T-helper 9 cell (primary cell): ENCODE data around the gene C3orf52.

Experiments used
- DNase-seq: peaks from one replicate; pipeline ENCODE4 v3.0.0-alpha.2; 2020

C3orf52 gene

DNA sequence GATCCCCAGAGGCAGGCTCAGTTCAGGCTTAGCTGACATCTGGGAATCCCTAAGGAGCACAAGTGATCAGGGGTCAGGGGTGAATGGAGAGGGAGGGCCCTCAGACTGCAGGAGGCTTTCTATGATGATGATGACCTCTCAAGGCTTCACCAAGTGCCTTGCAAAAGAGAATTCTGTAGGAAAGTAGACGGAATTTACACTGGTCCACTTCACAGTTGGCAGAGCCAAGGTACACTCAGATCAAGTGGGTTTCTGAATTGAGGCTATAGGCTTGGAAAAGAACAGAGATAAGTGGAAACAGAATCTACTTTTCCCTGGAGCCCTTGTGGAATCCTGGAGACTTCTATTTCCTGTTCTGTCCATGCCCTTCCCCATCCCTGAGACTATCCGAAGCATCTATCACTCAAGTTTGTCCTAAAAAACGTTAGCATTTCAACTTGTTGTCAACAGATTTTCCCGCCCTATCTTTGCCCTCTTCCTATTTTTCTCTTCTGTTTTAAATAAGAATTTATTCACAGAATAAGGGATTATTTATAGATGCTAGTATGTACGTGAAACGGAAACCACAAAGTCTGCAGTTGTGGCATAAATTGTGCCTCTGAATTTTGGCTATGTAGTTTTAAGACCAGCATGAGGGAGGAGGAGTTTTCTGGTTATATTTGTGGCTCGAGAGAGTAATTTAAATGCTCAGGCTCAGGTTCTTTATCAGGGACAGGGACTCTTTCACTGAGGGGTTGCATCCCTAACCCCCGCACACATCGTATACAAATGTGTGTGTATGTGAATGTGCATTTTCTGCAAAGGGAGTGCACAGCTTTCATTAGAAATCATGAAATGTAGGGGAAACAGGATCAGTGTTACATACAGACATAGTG is 34.0 kb downstream of the C3orf52 start:
- DNase-seq = no peak

DNA sequence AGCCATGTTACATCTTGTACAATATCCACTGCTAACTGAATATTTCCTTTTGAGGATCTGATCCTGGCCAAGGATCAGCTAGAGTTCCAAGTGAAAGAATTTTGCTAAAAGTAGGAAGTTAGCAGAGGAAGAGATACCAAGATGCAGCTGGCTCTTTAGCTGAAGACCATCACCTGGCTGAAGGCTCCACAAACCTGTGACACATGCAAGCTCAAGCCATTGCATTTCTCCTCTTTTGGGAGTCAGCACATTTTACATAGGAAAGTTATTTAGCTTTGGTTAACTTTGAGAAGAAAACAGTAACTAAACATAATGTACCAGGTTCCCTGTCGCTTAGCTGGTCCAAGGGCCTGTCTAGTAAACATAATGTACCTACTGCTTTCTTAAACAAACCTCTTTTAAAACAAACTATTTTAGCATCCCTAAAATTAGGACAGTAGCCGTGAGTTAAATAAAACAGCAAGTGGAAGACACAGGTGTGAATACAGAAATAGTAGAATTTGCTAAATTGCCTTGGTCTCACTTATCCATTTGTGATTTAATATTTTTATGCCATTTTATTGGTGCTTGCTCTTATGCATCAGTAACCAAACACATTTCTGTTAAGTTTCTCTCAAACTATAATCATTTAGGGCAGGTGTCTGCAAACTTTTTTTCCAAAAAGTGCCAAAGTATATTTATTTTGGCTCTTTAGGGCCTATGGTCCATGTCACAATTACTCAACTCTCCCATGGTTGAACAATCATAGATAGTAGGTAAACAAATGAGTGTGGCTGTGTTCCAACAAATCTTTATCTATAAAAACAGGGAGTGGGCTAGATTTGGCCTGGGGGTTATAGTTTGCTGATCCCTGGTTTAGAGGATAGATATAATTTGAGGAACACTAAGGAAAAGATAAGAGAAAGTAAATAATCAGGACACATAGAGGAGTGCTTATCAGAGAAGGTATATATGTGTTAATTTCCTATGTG is 35.7 kb downstream of the C3orf52 start:
- DNase-seq = no peak

DNA sequence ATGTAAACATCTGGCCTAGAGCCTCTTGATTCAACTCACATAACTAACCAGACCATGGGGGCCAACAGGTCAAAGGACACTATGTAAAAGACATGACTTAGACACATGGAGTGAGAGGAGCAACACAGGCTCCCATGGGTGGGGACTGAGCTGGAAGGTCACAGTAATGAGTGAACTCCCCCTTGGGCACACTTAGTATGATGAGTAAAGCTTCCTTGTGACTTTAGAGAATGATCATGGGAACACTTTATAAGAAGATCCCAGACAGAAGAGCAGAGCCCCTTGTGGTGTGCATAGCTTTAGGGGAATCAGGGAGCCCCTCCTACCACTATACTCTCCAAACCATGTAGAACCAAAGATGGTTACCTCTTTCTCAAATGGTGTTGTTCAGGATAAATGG is 36.7 kb downstream of the C3orf52 start:
- DNase-seq = no peak

DNA sequence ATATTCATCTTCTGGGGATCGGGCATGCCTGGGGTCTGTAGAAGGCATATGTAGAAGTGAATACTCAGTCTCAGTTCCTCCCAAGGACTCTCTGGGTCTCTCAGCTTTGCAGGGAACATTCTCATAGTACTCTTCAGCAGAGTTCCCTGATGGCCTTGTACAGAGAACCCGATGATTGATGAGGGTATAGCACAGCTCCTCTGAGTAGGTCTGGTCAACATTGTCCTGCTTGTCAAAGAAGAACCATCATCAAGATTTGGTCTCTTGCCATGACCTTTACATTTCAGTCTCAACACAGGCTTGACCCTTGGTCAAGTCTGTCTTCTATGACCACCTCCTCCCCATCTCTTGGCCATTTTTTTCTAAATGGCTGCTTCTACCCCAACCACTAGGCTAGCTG is 37.4 kb downstream of the C3orf52 start:
- no peak for DNase-seq

DNA sequence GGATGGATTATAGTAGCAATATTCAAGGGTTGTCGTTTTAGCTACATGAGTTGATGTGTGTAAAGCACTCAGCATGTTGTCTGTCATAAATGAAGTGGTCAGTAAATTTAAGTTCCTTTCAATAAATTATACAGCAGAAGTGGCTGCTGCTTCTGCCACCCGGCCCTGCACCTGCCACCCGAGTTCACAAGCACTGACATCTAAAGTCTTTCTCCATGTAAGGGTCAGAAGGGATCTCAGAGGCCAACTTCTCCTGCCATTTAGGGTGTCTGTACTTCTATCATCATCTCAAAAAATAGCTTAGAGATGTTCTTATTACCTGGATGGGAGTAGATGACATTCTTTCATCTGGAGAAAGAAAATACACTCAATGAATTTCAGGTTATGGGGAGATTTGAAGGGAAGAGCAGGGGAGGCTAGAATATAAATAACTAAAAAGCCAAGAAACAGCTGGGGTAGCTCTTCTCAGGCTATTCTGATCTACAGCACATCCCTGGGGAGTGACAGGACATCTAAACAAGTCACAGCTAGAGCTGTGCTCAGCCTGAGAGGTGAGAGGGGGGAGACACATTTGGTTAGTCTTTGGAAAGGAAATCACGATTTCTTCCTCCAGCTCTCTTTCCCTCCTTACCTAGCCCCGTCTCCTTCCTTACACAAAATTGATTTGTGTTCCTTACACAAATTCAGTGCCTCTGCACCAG is 38.9 kb downstream of the C3orf52 start:
- no peak for DNase-seq

DNA sequence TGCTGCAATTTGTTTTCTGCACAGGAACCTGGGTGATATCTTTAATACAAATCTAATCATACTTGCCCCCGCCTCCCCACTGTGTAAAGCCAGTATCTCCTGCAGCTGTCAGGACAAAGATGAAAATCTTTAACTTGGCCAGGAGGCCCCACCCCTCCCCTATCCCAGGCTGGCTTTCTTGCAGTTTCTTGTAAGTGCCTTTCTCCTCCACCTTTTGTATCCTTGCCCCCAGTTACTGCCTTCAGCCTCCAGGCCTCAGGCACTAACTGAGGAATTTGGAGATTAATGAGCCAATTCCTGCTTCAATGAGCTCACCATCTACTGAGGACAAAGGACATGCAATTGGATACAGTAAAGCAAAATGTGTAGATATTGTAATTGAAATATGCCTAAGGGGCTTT is 40.3 kb downstream of the C3orf52 start:
- DNase-seq = no peak

DNA sequence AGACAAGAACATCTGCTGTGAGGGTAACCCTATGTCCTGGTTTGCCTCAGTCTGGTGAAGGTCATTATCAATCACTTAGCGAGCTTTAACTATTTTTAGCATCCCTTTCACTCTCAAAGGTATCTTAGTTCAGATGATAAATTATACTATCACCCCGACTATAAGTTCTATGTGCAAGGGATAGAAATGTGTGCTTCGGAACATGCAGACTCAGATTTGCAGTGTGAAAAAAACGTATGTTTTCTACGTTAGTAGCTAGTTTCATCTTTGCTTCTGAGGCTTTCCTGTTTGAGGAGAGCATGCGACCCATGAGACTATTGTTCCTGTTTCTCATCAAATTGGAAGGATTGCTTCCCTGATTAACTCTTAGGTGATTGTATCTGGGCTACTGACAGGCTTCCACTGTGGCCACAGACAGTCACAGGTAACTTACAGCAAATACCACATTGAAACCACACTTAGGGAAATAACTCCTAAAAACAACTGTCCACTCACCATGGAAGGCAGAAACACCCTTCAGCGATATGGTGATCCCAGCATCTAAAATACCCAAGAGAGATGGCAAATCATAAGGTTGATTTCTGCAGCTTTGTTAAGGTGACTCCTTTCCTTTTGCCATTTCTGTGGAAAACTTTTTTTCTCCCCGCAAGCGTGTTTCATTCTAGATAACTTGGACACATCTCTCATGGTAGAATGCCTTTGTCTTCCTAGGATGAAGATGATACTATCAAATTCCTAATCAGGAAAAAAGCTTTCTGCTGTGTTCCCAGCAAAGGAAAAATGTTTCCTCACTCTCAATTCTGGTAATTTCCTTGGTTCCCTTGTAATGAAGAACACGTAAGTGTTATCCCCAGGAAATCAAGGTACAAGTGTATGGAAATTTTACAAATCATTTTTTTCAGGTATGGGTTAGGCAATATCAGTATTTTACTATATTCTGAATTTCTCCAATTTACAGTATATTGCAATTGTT is 41.6 kb downstream of the C3orf52 start:
- no peak for DNase-seq

DNA sequence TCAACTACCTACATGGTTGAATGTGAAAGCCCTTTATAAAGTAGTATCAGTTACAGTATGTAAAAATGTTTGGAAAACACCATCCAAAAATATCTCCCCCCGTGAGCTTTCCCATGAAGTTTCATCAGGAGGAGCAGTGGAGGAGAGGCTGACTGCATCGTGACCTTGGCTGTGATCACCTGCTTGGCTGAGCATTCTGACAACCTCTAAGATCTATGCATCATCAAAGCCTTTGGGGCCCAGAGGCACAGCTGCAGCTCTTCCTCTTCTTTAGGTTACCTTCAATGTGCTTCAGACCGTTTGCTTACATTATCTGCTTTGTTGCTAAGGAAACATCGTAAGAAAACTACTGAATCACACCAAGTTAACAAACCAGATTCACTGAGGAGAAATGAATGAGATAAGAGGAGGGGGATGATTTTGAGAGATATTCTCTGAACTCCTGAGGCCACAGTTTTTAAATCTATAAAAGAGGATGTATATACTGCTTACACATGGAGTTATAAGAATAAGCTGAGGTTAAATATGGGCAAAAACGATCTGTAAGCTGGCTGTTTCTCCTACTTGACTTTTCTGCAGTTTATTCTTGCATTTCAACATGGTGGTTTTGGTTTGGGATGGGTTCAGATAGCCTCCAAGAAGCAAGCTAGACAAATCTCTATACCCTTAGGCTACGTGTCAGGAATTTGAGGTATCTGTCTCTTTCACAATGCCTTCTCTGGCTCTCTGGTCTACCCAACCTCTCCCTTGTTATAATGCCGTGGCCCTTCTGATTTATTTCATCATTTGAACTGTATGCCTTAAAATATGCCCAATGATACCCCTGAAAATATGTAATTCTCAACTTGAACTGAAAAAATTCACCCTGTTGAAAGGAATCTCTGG is 42.9 kb downstream of the C3orf52 start:
- peak; percentile 27 for DNase-seq

DNA sequence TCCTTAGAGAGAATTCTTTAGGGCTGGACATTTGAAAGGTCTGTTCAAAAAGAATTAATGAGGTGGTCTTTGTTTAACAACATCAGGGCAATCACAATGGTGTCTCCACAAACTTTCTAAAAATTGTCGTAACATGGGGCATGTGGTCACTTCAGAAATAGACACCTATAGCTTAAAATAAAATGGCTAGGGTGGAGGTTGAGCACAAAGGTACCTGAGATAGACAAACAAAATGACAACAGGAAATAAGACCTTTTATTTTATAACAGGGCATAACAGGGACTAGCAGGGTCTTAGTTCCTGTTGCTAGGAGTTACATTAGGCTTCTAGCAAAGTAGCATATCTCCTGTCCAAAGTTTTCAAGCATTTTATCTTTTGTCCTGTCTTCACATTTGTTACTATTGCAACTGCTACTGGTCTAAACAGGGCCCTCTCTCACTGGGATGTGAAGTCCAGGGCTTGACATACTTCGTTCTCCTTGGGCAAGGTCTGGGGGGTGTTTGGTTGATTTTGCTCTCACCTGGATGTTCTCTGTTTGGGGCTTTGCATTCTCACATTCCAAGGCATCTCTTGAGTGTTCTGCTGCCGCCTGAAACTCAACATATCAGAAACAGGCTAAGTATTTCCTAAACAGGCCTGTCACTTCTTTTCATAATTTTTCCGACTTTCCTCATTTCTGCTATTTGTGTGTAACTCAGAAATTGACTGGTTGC is 43.9 kb downstream of the C3orf52 start:
- DNase-seq = no peak

DNA sequence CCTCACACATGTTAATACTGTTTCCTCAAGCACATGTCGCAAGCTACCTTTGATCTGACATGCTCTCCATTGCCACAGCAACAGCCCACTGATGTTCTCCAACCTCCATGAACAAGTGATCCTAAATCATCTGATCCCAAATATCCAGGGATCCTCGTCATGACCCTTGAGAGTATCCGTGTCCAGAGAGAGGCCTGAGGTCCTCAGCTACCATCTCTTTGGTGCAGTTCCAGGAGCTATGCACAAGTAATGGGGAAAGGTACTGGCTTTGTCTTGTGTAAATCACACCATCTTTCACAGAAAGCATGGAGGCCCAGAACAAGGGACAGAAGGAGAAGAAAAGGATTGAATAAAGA is 44.4 kb downstream of the C3orf52 start:
- no peak for DNase-seq

DNA sequence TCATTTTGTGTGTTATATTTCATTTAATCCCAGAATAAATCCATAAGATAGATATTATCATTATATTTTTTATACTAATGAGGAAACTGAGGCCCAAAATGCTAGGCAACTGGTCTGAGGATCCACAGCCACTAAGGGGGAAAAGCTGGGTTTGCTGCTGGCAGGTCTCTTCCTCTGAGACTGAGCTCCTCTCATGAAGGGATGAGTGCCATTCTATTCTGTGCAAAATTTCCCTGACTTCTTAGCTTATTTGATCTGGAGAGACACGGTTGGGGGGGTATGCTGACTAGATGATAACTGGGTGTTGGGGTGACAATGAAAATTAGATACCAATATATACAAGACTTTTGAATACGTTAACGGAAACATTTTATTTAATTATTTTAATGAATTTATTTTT is 44.9 kb downstream of the C3orf52 start:
- DNase-seq = no peak

DNA sequence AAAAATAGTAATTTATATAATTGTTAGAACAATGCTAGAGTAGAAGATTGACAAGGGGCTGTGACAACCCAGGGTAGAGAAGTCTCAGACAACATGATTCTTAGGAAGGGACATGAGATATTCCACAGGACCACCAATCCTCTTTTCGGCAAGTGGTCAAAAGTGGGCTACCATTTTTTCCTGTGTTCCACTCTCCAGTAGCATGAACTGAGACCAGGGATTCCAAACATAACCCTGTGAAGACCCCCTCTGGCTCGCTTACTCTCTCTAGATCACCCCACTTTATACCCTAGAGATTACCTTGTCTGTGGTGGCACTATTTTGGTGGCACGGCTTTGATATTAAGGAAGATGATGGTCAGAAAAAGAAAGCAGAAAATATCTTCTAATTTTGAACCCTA is 45.9 kb downstream of the C3orf52 start:
- no peak for DNase-seq

DNA sequence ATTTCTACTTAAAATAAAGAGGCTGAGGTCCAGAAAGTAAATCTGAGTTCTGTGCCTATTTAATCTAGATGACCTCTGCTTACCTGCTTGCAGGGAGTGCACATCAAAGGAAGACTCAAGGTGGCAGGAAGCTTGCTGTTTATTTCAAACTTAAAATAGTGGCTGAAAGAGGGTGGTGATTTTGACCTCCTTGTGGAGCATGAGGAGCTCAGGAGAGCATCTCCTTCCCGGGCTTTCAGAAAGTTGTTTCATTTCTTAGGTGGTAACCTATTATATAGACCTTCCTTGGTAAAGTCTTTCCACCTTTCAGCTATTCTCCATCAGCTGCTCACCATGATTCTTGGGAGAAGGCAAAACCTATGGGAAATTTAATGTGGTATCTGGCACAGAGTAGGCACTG is 46.4 kb downstream of the C3orf52 start:
- no peak for DNase-seq

DNA sequence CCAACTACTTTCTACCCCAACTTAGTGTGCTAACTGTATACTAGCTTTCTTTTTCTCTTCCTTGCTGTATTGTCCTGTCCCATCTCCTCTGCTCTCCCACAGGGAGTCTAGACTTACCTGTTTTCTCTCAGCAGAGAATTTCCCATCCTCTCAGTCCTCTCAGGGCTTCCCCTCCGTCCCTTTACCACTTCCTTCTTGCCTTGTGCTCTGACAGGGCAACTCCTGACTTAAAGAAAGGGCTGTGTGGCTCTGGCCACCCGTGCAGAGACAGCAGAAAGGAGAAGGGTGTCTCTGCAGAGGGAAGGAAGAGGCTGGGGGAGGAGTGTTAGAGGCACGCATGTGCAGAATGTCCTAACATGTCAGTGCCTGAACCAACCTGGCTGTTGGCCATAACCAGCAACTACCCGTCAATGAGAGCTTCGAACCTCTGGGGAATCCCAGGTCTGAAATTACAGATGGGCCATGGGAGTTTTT is 46.8 kb downstream of the C3orf52 start, which contains the start of gene GCSAM:
TSS of gene GCSAM (minus strand) at position 274 of the 474 bp plus-strand sequence. CDS start at position 146, 128 bp downstream.
- DNase-seq = peak; percentile 35

DNA sequence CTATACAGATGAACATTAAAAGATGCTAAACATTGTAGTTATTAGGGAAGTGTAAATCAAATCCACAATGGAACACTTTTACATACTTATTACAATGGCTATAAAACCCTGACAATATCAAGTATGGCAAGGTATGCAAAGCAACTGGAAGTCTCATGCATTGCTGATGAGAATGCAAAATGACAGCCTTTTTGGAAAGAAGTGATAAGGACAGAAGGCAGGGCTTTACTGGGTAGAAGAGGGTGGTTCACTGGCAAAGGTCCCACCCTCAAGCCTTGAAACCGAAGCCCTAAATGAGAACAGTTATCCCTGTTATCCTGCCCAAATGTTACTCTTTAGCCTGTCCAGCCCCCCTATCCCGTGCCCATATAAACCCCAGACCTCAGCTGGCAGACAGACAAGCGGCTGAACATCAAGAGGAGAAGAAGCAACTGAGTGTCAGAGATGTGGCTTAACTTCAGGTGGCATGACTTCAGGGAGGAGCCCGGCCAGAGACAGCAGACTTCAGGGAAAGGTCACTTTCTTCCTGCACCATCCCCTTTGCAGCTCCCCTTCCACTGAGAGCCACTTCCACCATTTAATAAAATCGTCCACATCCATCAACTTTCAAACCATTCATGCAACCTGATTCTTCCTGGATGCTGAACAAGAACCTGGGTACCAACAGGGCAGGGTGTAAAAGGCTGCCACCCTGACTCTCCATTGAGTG is 47.6 kb downstream of the C3orf52 start:
- no peak for DNase-seq

DNA sequence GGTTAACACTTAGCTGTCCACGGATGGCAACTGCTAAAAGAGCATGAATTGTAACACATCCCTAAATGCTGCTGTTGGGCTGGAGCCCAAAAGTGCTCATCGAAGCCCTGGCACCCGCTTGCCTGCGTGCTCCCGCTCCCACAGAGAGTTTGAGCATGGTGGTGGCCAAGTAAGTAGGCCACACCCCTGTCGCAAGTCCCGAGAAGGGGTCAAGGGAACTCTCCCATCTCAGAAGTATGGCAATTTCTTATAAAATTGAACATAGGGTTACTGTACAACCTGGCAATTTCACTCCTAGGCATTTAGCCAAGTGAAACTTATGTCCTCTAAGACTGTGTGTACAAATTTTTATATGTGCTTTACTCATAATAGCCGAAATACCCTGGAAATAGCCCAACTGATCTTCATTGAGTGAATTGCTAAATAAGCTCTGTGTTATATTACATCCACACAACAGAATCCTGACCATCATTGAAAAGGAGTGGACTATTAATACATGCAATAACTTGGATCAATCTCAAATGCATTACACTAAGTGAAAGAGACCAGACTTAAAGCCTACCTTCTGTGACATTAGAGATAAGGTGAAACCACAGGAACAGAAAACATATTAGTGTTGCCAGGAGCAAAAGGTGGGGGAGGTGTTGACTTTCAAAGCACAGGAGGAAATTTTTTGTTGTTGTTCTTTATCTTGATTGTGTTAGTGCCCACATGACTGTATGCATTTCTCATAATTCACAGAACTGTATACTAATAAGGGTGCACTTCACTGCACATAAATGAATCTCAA is 48.3 kb downstream of the C3orf52 start:
- DNase-seq = no peak

DNA sequence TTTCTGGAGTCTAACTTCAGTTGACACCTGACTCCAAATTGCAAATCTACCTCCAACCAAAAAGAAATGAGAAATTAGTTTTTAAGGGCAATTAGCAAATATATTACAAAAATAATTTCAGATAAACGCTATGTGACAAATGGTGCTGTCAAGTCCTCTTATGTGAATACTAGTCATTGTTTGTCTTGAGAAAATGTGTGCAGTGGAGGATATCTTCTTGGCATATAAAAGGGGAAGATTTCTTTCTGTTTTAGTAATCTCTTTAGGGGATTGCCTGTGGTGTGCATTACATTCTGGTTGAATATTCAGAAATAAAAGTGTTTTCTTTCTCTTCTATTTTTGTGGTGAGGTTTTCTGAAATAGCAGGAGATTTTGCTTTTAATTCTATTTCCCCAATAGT is 49.9 kb downstream of the C3orf52 start:
- no peak for DNase-seq

DNA sequence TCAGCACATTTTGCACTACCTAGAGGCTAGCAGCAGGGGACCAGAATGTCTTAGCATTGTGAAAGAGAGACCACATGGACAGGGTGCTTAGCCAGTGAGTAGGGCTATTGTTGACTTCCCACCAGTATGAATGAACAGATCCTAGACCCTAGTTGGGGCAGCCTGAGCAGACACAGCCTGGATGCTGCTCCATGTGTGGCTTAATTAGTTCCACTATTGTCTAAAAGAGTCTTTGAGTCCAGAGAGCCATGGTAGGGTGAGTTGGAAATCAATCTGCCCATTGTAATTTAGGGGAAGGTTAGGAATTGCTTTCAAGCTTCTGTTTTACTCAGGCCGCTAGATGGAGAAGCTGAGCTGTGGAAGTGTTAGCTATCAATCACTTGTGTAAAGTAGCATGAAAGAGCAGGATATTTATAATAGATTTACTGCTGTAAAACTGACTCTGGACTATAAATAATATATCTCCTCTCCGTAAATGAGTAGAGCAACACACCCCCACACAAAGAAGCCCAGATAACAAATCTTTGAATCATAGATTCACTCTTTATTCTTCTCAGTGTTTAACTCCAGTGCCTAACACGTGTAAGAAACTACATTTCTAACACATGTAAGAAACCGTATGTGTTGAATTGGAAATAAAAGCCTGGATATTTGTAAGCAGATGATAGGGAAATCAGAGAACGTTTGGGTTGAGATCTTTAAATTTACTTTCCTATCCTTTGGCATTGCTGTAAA is 50.9 kb downstream of the C3orf52 start:
- no peak for DNase-seq
